ENCODE data around the gene ZNF485.

DNA sequence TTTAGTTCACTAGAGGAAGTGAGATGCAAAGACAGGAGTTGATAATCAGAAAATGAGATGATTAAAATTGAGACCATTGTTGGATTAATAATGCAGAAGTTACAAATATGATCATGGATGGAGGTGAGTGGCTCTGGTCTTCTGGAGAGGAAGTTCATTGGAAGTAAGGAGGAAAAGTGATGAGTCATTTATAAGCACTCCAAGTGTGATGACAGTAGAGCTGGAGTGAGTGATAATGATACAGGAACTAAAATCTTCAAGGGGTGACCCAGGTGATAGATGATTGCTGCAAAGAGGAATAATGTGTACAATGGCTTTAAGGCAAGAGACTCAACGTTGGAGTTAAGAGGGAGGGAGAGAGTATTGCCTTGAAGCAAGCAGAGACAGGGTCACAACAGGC lies 21.7 kb downstream of the ZNF485 start:
- TF ChIP-seq, protein P1, sequence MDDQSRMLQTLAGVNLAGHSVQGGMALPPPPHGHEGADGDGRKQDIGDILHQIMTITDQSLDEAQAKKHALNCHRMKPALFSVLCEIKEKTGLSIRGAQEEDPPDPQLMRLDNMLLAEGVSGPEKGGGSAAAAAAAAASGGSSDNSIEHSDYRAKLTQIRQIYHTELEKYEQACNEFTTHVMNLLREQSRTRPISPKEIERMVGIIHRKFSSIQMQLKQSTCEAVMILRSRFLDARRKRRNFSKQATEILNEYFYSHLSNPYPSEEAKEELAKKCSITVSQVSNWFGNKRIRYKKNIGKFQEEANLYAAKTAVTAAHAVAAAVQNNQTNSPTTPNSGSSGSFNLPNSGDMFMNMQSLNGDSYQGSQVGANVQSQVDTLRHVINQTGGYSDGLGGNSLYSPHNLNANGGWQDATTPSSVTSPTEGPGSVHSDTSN (IDR thresholded peaks at IDR 0.05; ENCODE audit: insufficient replicate concordance, low read depth, low read length): no peak
- TF ChIP-seq JUNB (IDR thresholded peaks at IDR 0.05): no peak
- TF ChIP-seq RFX5 (IDR thresholded peaks at IDR 0.05; ENCODE audit: low read depth, low read length): no peak
- TF ChIP-seq POLR2AphosphoS5 (IDR thresholded peaks at IDR 0.05; ENCODE audit: low read length): no peak
